K562 (cell line): ENCODE data around the gene PUM2. TPM values are rescaled to one million over a fixed set of nuclear protein-coding genes. Genes with fewer than 3 reads are reported as not detected.

Experiments used
- ATAC-seq: fragments of 200-7000 bp; cut with Tn5 transposase; 3 replicates; pipeline ENCODE4 v1.9.1; 2020; ENCODE audit warnings: moderate library complexity
- BruUV-seq: library from RNA; stranded (reverse); fragments of 400-500 nt; replicated peaks from 2 replicates; lab custom pipeline; 2021; lab: Mats Ljungman, UMichigan
- CTCF ChIA-PET: fragments of 300-600 bp; formaldehyde crosslinking; extraction: SDS; loops from one replicate; lab custom pipeline; 2021; ENCODE audit warnings: low intra/inter-chr PET ratio; lab: Yijun Ruan, JAX
- POLR2A ChIA-PET: fragments of 300-600, 350-650 bp; sonication (Branson Sonifier 250); formaldehyde crosslinking; extraction: SDS; loops from one replicate; lab custom pipeline; 2021; ENCODE audit warnings: antibody characterized with exemption, inconsistent platforms; lab: Yijun Ruan, JAX
- DNase-seq, 4 experiments: peaks; one replicate each; pipeline versions ENCODE4 v3.0.0 to v3.0.0-alpha.2; 2011 to 2018; ENCODE audit warnings: low spot score in 3 of 4, mixed read lengths in 3 of 4; ENCODE audit errors: extremely low read depth in 1 of 4
- FAIRE-seq: peaks from 2 replicates; lab custom pipeline; 2011; peaks lifted over from hg19 to GRCh38; lab: Jason Lieb, UNC
- H2AFZ ChIP-seq: 2 replicates; pipeline ENCODE4 v1.6.0; 2011; ENCODE audit warnings: low read depth, low read length, control low read depth, inconsistent platforms
- H3K27ac ChIP-seq: fragments of 200-600 bp; 3 replicates; pipeline ENCODE4 v1.8.0; 2011; ENCODE audit warnings: low read depth, mild to moderate bottlenecking, control low read depth, inconsistent platforms, low read length, moderate library complexity, mixed read lengths; ENCODE audit errors: extremely low read depth
- H3K27me3 ChIP-seq, 2 experiments: fragments of 300-600 bp in 1 of 2; 2 replicates in 1 of 2; 3 replicates in 1 of 2; pipeline versions ENCODE4 v1.6.0 to v1.8.0; 2011; ENCODE audit warnings: inconsistent platforms in 2 of 2, low read length in 2 of 2, mild to moderate bottlenecking in 1 of 2, mixed read lengths in 1 of 2, moderate library complexity in 1 of 2; ENCODE audit not compliant: control insufficient read depth in 2 of 2, insufficient read depth in 2 of 2
- H3K36me3 ChIP-seq: fragments of 300-600 bp; 3 replicates; pipeline ENCODE4 v1.8.0; 2011; ENCODE audit warnings: mild to moderate bottlenecking, low read length, inconsistent platforms; ENCODE audit not compliant: control insufficient read depth, insufficient read depth
- H3K4me1 ChIP-seq, 2 experiments: fragments of 200-600 bp in 1 of 2; replicated peaks in 1 of 2; 2 replicates in 1 of 2; 3 replicates in 1 of 2; pipeline versions ENCODE4 v1.5.1 to v1.8.0; 2011; ENCODE audit warnings: inconsistent platforms in 2 of 2, low read length in 2 of 2, mild to moderate bottlenecking in 1 of 2, mixed read lengths in 1 of 2, moderate library complexity in 1 of 2; ENCODE audit not compliant: control insufficient read depth in 2 of 2, insufficient read depth in 2 of 2
- H3K4me2 ChIP-seq: 2 replicates; pipeline ENCODE4 v1.6.1; 2011; ENCODE audit warnings: low read length, control low read depth, inconsistent platforms, mixed read lengths; ENCODE audit not compliant: insufficient read depth
- H3K4me3 ChIP-seq: fragments of 200-600 bp; sonication (generic), shearing (Covaris generic); 2 replicates; pipeline ENCODE4 v1.5.1; 2016; ENCODE audit warnings: control low read depth, inconsistent platforms
- H3K79me2 ChIP-seq: fragments of 200-600 bp; 3 replicates; pipeline ENCODE4 v1.8.0; 2011; ENCODE audit warnings: low read length, inconsistent platforms; ENCODE audit not compliant: control insufficient read depth, insufficient read depth
- H3K9ac ChIP-seq, 2 experiments: 2 replicates each; pipeline versions ENCODE4 v1.6.0 to v1.6.1; 2011; ENCODE audit warnings: low read depth in 2 of 2, low read length in 2 of 2, control low read depth in 1 of 2, inconsistent platforms in 1 of 2, mild to moderate bottlenecking in 1 of 2, mixed read lengths in 1 of 2; ENCODE audit not compliant: insufficient read depth in 1 of 2
- H3K9me1 ChIP-seq: one replicate; pipeline ENCODE4 v1.6.0; 2011; ENCODE audit warnings: inconsistent platforms, mild to moderate bottlenecking, low read length, moderate library complexity; ENCODE audit not compliant: control insufficient read depth, insufficient read depth
- H3K9me3 ChIP-seq: replicated peaks from 2 replicates; pipeline ENCODE4 v1.5.1; 2011; ENCODE audit warnings: low read depth, low read length, inconsistent platforms; ENCODE audit not compliant: control insufficient read depth, insufficient read depth
- H4K20me1 ChIP-seq: replicated peaks from 2 replicates; pipeline ENCODE4 v1.6.1; 2011; ENCODE audit warnings: low read length, inconsistent platforms, mixed read lengths; ENCODE audit not compliant: control insufficient read depth, insufficient read depth
- CTBP1 ChIP-seq: fragments of 450-650 bp; IDR thresholded peaks from 2 replicates; pipeline ENCODE4 v1.6.1; 2016; ENCODE audit warnings: borderline replicate concordance
- MYBL2 ChIP-seq, 2 experiments: fragments of 450-650 bp in 1 of 2; sonication (generic) in 1 of 2; formaldehyde crosslinking in 1 of 2; IDR thresholded peaks; 2 replicates each; pipeline versions ENCODE4 v1.6.1 to v1.8.1; 2017 to 2022; ENCODE audit warnings: borderline replicate concordance in 1 of 2, inconsistent platforms in 1 of 2, low read depth in 1 of 2, mild to moderate bottlenecking in 1 of 2, missing genetic modification reagents in 1 of 2, moderate library complexity in 1 of 2
- PHB2 ChIP-seq: fragments of 450-650 bp; IDR thresholded peaks from 2 replicates; pipeline ENCODE4 v1.6.1; 2017; ENCODE audit warnings: low read depth
- PHF20 ChIP-seq: fragments of 450-650 bp; IDR thresholded peaks from 2 replicates; pipeline ENCODE4 v1.6.1; 2018; ENCODE audit not compliant: partially characterized antibody
- PTTG1 ChIP-seq: fragments of 450-650 bp; IDR thresholded peaks from 2 replicates; pipeline ENCODE4 v1.6.1; 2016; ENCODE audit warnings: low read depth, mild to moderate bottlenecking, missing genetic modification characterization, missing compliant biosample characterization
- SLC30A9 ChIP-seq: fragments of 250-450 bp; sonication (Bioruptor Pico); IDR thresholded peaks from 2 replicates; pipeline ENCODE4 v1.8.0; 2022; ENCODE audit warnings: mild to moderate bottlenecking, moderate library complexity
- SMARCA4 ChIP-seq: fragments of 450-650 bp; IDR thresholded peaks from 2 replicates; pipeline ENCODE4 v1.6.1; 2016
- SMARCA5 ChIP-seq: fragments of 450-650 bp; IDR thresholded peaks from 2 replicates; pipeline ENCODE4 v1.6.1; 2016
- ZNF165 ChIP-seq: fragments of 250-450 bp; sonication (Bioruptor Pico); IDR thresholded peaks from 2 replicates; pipeline ENCODE4 v1.4.0; 2020; ENCODE audit warnings: borderline replicate concordance
- ZNF274 ChIP-seq: IDR thresholded peaks from 2 replicates; pipeline ENCODE4 v1.6.1; 2011; ENCODE audit warnings: low read depth, mild to moderate bottlenecking, low read length, moderate library complexity, borderline replicate concordance
- WGBS: fragments of 100-300 bp; shearing (Covaris generic); methylation state at CpG from one replicate; pipeline ENCODE4 v1.1.6; 2016; ENCODE audit warnings: low coverage, mixed read lengths; ENCODE audit not compliant: insufficient coverage; ENCODE audit errors: missing lambda C conversion rate; 5-methylcytosine and 5-hydroxymethylcytosine counted together
- in situ Hi-C: fragments of 300-500 bp; cut with MboI; formaldehyde crosslinking; loops from 4 replicates; pipeline ENCODE4 v1.15.0; 2018; ENCODE audit warnings: inconsistent platforms, mixed read lengths
- intact Hi-C: fragments of 100-400 bp; cut with micrococcal nuclease; formaldehyde crosslinking; loops from 2 replicates; pipeline ENCODE4 v1.14.2; 2022
- polyA plus RNA-seq, 8 experiments: library from polyadenylated mRNA; depleted of rRNA in 4 of 8; stranded (reverse) in 5 of 8; unstranded in 3 of 8; fragments of >200 nt; fragmentation: Nextera tagmentation in 2 of 8; fragmentation: Illumina TruSeq in 1 of 8; extraction: Ambion mirVana in 2 of 8; extraction: Trizol in 1 of 8; gene quantifications; 2 replicates each; pipeline versions ENCODE4 v1.2.1 to v1.2.3, GENCODE V29; 2011 to 2014; ENCODE audit warnings: inconsistent platforms in 1 of 8, missing spikeins in 1 of 8
- total RNA-seq, 7 experiments: library from RNA; depleted of rRNA in 6 of 7; stranded (reverse); fragments of >200 nt in 6 of 7; fragmentation: Illumina TruSeq in 2 of 7; extraction: Trizol in 2 of 7; gene quantifications; 2 replicates each; pipeline versions ENCODE4 v1.2.1 to v1.2.3, GENCODE V29; 2011 to 2021; ENCODE audit warnings: low replicate concordance in 1 of 7
- TF ChIP-seq, protein P1 (sequence below): fragments of 450-650 bp; IDR thresholded peaks from 2 replicates; pipeline ENCODE4 v1.6.1; 2016; ENCODE audit warnings: low read depth, mild to moderate bottlenecking, moderate library complexity
- TF ChIP-seq, protein P2 (sequence below): fragments of 250-450 bp; sonication (Bioruptor Pico); IDR thresholded peaks from 2 replicates; pipeline ENCODE4 v1.5.0; 2022; ENCODE audit warnings: mild to moderate bottlenecking
- TF ChIP-seq, protein P3 (sequence below): fragments of 250-450 bp; sonication (Bioruptor Pico); IDR thresholded peaks from 2 replicates; pipeline ENCODE4 v1.8.0; 2021; ENCODE audit warnings: borderline replicate concordance, mild to moderate bottlenecking, moderate library complexity; ENCODE audit not compliant: poor library complexity, severe bottlenecking
- TF ChIP-seq, protein P4 (sequence below): fragments of 250-450 bp; sonication (Bioruptor Pico); IDR thresholded peaks from 2 replicates; pipeline ENCODE4 v1.5.0; 2021
- TF ChIP-seq, protein P5 (sequence below): fragments of 250-450 bp; sonication (Bioruptor Pico); IDR thresholded peaks from 2 replicates; pipeline ENCODE4 v1.5.0; 2020; ENCODE audit warnings: mild to moderate bottlenecking, borderline replicate concordance

Gene PUM2
- total and polyA plus RNA-seq, 9 of the 15 experiments (the other 6 are each of a cell fraction or from before 2014, with no cell fraction given): 13.4 to 61.9 (median 28.3) TPM

DNA sequence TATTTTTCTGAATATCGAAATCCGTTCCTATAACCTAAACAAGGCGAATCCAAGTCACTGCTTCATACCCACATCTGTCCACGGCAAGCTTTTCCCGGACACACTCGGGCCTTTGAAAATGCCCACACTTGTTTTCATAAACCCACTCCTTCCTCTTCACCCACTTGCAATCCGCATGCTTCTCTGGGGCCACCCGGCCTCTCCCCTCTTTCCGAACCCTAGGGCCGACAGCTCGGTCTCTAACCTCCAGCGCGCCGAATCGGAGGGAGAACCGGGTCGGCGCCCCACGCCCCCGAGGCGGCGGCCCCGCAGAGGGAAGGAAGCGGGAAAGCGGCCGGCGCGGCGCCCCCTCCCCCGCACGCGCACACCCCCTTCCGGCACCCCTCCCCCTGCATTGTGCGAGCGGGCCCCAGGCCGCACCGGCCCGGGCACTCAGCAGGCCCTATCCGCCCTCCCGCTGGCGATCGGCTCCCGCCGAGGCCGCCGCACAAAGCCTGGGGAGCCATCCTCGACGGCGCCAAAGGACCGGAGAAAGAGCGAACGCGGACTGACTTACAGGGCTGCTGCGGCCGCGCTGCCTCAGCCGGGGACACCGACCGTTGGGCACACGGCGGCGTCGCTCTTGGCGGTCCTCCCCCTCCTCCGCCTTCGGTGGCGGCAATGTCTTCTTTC is 467 bp downstream of the PUM2 start:
- H3K9me3 ChIP-seq: no peaks in the 10 kb centered on the region
- ATAC-seq (peak; percentile 74), DNase-seq (peak; percentile 78 to 81 (median 80)), FAIRE-seq (no peak)
- intact Hi-C loops (no loop called here), in situ Hi-C loops (no loop called here)
- peak overlapping the region; percentile 94 to 99 for H3K9ac ChIP-seq
- H3K4me1 ChIP-seq: peaks cover 19 to 45% of the 10 kb centered on the region in 2 experiments
- H4K20me1 ChIP-seq: peaks cover 33% of the 10 kb centered on the region
- H3K79me2 ChIP-seq: peaks cover 53% of the 10 kb centered on the region
- CTCF ChIA-PET: no interaction called here
- H3K27ac ChIP-seq: peak overlapping the region; percentile 99
- H3K9me1 ChIP-seq: no peaks in the 10 kb centered on the region
- H3K4me2 ChIP-seq: peak overlapping the region; percentile 84
- no peaks in the 10 kb centered on the region for H3K27me3 ChIP-seq
- no TSS peak for BruUV-seq
- H3K4me3 ChIP-seq: peak overlapping the region; percentile 83
- WGBS: 2% methylated on average over 16 of the region's 67 CpGs
- peaks cover 10% of the 10 kb centered on the region; the same call in 2 of the 3 replicates for H3K36me3 ChIP-seq
- peak overlapping the region; percentile 85 for H2AFZ ChIP-seq
- POLR2A ChIA-PET: interaction anchor here (1.0 to 1.2 kb wide), 2 partner anchors 13 to 90 kb away, joined by 3 to 4 read pairs; no protein-coding TSS in a partner anchor
- TF ChIP-seq, protein P1, sequence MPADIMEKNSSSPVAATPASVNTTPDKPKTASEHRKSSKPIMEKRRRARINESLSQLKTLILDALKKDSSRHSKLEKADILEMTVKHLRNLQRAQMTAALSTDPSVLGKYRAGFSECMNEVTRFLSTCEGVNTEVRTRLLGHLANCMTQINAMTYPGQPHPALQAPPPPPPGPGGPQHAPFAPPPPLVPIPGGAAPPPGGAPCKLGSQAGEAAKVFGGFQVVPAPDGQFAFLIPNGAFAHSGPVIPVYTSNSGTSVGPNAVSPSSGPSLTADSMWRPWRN: no peak
- TF ChIP-seq PTTG1 (tag) (no peak), CTBP1 (no peak), ZNF274 (no peak), SMARCA5 (no peak), ZNF165 (no peak), SMARCA4 (no peak), MYBL2 (IDR thresholded peaks at IDR 0.05; ENCODE audit: low read depth) (0 out of 2 replicates have a peak, but pooled peaks have one; percentile 25), MYBL2 (CRISPR knock-in tag; IDR thresholded peaks at IDR 0.05; ENCODE audit: borderline replicate concordance) (no peak), PHF20 (peak; percentile 49), SLC30A9 (CRISPR knock-in tag) (no peak), PHB2 (no peak)
- TF ChIP-seq, protein P2, sequence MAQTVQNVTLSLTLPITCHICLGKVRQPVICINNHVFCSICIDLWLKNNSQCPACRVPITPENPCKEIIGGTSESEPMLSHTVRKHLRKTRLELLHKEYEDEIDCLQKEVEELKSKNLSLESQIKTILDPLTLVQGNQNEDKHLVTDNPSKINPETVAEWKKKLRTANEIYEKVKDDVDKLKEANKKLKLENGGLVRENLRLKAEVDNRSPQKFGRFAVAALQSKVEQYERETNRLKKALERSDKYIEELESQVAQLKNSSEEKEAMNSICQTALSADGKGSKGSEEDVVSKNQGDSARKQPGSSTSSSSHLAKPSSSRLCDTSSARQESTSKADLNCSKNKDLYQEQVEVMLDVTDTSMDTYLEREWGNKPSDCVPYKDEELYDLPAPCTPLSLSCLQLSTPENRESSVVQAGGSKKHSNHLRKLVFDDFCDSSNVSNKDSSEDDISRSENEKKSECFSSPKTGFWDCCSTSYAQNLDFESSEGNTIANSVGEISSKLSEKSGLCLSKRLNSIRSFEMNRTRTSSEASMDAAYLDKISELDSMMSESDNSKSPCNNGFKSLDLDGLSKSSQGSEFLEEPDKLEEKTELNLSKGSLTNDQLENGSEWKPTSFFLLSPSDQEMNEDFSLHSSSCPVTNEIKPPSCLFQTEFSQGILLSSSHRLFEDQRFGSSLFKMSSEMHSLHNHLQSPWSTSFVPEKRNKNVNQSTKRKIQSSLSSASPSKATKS (CRISPR knock-in tag): no peak
- TF ChIP-seq, protein P3, sequence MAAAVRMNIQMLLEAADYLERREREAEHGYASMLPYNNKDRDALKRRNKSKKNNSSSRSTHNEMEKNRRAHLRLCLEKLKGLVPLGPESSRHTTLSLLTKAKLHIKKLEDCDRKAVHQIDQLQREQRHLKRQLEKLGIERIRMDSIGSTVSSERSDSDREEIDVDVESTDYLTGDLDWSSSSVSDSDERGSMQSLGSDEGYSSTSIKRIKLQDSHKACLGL (CRISPR knock-in tag): no peak
- TF ChIP-seq, protein P4, sequence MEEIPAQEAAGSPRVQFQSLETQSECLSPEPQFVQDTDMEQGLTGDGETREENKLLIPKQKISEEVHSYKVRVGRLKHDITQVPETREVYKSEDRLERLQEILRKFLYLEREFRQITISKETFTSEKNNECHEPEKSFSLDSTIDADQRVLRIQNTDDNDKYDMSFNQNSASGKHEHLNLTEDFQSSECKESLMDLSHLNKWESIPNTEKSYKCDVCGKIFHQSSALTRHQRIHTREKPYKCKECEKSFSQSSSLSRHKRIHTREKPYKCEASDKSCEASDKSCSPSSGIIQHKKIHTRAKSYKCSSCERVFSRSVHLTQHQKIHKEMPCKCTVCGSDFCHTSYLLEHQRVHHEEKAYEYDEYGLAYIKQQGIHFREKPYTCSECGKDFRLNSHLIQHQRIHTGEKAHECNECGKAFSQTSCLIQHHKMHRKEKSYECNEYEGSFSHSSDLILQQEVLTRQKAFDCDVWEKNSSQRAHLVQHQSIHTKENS: no peak
- TF ChIP-seq, protein P5, sequence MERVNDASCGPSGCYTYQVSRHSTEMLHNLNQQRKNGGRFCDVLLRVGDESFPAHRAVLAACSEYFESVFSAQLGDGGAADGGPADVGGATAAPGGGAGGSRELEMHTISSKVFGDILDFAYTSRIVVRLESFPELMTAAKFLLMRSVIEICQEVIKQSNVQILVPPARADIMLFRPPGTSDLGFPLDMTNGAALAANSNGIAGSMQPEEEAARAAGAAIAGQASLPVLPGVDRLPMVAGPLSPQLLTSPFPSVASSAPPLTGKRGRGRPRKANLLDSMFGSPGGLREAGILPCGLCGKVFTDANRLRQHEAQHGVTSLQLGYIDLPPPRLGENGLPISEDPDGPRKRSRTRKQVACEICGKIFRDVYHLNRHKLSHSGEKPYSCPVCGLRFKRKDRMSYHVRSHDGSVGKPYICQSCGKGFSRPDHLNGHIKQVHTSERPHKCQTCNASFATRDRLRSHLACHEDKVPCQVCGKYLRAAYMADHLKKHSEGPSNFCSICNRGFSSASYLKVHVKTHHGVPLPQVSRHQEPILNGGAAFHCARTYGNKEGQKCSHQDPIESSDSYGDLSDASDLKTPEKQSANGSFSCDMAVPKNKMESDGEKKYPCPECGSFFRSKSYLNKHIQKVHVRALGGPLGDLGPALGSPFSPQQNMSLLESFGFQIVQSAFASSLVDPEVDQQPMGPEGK: no peak
